HUES48 (cell line): Measurements from ENCODE around the gene LOXL1.
"Not testable (repeated sequence)": the region's sequence is repeated elsewhere in the genome, so short reads cannot be mapped to it uniquely, and the experiment has no call there.

Source experiments
- H3K27ac ChIP-seq: one replicate; pipeline ENCODE4 v1.7.0; 2013; ENCODE audit warnings: low read depth, low read length, inconsistent platforms
- H3K27me3 ChIP-seq: 2 replicates; pipeline ENCODE4 v1.6.1; 2013; ENCODE audit warnings: mild to moderate bottlenecking, low read length; ENCODE audit not compliant: control insufficient read depth, insufficient read depth
- H3K36me3 ChIP-seq: 2 replicates; pipeline ENCODE4 v1.6.1; 2013; ENCODE audit warnings: low read length; ENCODE audit not compliant: control insufficient read depth, insufficient read depth
- H3K4me1 ChIP-seq: 2 replicates; pipeline ENCODE4 v1.6.1; 2013; ENCODE audit warnings: mild to moderate bottlenecking, low read length; ENCODE audit not compliant: control insufficient read depth, insufficient read depth
- H3K4me3 ChIP-seq: 2 replicates; pipeline ENCODE4 v1.5.1; 2013; ENCODE audit warnings: mild to moderate bottlenecking, low read depth, low read length
- H3K9ac ChIP-seq: 2 replicates; pipeline ENCODE4 v1.6.1; 2013; ENCODE audit warnings: mild to moderate bottlenecking, low read depth, low read length, moderate library complexity
- H3K9me3 ChIP-seq: 2 replicates; pipeline ENCODE4 v1.6.1; 2013; ENCODE audit warnings: low read length; ENCODE audit not compliant: control insufficient read depth, insufficient read depth

The LOXL1 gene

GRCh38 chr15:73972984-73973682 lies 46.9 kb downstream of the LOXL1 start:
- no peaks in the 10 kb centered on the region for H3K9me3 ChIP-seq
- H3K36me3 ChIP-seq, result no peaks in the 10 kb centered on the region
- no peak overlapping the region for H3K9ac ChIP-seq
- no peak overlapping the region for H3K27ac ChIP-seq
- H3K27me3 ChIP-seq, result 0 out of 2 replicates have a peak, but pooled peaks cover 5% of the 10 kb centered on the region
- H3K4me1 ChIP-seq, result peaks cover 9% of the 10 kb centered on the region
- peak overlapping the region; percentile 35; the same call in 1 of the 2 replicates for H3K4me3 ChIP-seq

GRCh38 chr15:73973683-73974200 lies 47.5 kb downstream of the LOXL1 start:
- H3K27me3 ChIP-seq, H3K4me3 ChIP-seq, H3K36me3 ChIP-seq, H3K9ac ChIP-seq, H3K9me3 ChIP-seq, H3K4me1 ChIP-seq, H3K27ac ChIP-seq: not testable (repeated sequence)

DNA sequence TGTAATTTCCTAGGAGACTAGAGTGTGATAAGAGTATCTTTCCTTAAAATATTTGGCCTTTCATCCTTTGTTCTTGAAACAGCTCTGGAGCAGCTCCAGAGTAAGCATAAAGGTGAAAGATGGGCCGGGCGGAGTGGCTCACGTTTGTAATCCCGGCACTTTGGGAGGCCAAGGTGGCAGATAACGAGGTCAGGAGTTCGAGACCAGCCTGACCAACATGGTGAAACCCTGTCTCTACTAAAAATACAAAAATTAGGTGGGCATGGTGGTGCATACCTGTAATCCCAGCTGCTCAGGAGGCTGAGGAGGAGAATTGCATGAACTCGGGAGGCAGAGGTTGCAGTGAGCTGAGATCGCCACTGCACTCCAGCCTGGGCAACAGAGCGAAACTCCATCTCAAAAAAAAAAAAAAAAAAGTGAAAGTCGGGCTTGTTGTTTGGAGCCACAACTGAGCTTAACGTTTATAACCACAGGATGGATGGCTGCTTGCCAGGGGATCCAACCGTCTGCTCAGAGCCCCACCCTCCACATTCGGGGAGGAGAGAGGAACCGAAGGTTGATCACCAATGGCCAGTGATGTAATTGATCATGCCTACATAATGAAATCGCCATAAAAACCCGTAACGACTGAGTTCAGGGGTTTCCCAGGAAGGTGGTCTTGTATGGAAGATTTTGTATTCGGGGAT lies 49.3 kb downstream of the LOXL1 start:
- H3K36me3 ChIP-seq, H3K27me3 ChIP-seq, H3K4me3 ChIP-seq: not testable (repeated sequence)

DNA sequence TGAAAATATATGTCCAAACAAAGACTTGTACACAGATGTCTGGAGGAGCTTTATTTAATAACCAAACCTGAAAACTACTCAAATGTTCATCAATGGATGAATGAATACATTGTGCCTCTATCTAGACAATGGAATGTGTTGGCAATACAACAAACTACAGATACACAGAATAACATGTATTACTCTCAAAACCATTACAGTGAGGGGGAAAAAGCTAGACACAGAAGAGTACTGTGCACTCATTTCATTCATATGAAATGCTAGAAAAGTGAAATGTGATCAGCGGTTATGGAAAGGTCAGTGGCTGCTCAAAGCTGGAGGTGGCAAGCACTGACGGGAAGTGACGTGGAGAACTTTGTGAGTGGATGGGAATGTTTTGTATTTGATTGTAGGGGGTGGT lies 52.6 kb downstream of the LOXL1 start:
- H3K4me1 ChIP-seq, result no peaks in the 10 kb centered on the region
- no peak overlapping the region for H3K4me3 ChIP-seq
- no peaks in the 10 kb centered on the region for H3K27me3 ChIP-seq
- no peaks in the 10 kb centered on the region for H3K36me3 ChIP-seq
- no peaks in the 10 kb centered on the region for H3K9me3 ChIP-seq
- no peak overlapping the region for H3K9ac ChIP-seq
- no peak overlapping the region for H3K27ac ChIP-seq

More for the DNA sequence above, 49.3 kb downstream of the LOXL1 start:
- H3K27ac ChIP-seq, H3K4me1 ChIP-seq, H3K9me3 ChIP-seq, H3K9ac ChIP-seq: not testable (repeated sequence)

DNA sequence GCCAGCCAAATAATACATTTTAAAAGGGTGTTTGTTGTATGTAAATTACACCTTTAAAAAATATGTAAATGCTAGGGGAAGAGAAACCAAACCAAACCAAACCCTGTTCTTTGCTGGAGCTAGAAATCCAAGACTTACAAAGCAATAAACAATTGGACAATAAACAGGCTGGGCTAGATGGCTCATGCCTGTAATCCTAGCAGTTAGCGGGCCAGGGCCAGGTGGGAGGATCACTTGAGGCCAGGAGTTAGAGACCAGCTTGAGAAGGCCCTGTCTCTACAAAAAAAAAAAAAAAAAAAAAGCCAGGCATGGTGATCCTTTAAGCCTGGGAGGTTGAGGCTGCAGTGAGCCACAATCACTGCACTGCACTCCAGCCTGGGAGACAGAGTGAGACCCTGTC lies 53.4 kb downstream of the LOXL1 start:
- Histone ChIP-seq H3K9me3 (no peaks in the 10 kb centered on the region), H3K27me3 (no peaks in the 10 kb centered on the region), H3K4me1 (no peaks in the 10 kb centered on the region), H3K27ac (no peak overlapping the region), H3K4me3 (no peak overlapping the region), H3K9ac (no peak overlapping the region), H3K36me3 (no peaks in the 10 kb centered on the region)

DNA sequence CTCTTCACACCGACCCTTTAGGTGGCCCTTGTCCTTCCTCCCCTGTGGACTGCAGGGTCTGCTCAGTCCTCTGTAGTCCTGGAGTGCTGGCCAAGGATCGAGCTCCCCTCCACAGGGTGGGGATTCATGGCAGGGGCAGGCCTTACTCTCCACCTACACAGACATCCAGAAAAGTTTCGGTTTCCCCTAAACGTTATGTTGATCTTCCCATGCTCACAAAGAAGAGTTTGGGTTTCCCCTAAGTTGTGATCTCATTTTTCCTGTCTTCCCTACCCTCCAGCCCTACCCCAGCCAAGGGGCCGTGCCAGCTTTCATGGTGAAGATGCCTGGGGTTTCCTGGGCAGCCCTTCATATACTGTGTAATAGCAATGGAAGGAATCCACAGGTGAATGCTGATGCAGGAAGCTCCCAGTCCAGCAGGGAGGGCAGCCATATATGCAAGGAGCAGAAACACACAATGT lies 55.5 kb downstream of the LOXL1 start:
- Histone ChIP-seq H3K9me3 (no peaks in the 10 kb centered on the region), H3K4me1 (no peaks in the 10 kb centered on the region), H3K27me3 (no peaks in the 10 kb centered on the region), H3K27ac (no peak overlapping the region), H3K36me3 (no peaks in the 10 kb centered on the region), H3K9ac (no peak overlapping the region), H3K4me3 (no peak overlapping the region)

DNA sequence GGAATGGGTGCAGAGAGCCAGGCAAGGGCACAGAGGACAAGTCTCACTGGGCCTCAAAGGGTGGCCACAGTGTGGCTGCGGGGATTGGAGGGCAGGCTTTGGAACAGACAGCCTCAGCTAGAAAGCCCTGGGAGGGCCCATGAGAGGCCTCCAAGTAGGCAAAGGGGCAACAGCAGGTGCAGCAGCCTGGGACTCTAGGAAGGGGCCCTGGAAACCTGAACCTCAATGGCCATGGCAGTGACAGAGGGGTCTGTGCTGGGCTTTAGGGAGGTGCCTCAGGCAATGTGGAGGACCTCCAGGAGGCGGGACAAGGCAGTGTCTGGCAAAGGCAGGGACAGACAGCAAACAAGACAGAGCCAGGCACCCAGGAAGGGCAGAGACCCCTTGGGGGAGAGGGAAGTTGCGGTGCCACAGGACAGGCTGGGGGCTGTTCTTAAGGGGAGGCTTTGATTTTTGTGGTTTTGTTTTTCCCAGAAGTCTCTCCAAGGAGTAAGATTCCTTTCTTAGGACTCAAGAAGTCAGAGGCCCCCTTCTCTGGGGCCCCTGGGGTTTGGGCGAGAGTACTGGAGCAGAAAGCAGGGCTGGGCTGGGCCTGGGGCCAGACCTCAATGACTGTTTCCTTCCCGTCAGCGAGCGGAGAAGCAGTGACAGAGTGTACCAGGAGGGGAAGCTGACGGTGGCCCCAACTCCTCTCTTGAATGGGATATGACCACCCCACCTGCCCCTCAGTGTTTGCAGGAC lies 56.1 kb downstream of the LOXL1 start:
- H3K9ac ChIP-seq, result no peak overlapping the region
- no peak overlapping the region for H3K4me3 ChIP-seq
- no peak overlapping the region for H3K27ac ChIP-seq
- no peaks in the 10 kb centered on the region for H3K9me3 ChIP-seq
- no peaks in the 10 kb centered on the region for H3K36me3 ChIP-seq
- no peaks in the 10 kb centered on the region for H3K4me1 ChIP-seq
- H3K27me3 ChIP-seq, result no peaks in the 10 kb centered on the region

DNA sequence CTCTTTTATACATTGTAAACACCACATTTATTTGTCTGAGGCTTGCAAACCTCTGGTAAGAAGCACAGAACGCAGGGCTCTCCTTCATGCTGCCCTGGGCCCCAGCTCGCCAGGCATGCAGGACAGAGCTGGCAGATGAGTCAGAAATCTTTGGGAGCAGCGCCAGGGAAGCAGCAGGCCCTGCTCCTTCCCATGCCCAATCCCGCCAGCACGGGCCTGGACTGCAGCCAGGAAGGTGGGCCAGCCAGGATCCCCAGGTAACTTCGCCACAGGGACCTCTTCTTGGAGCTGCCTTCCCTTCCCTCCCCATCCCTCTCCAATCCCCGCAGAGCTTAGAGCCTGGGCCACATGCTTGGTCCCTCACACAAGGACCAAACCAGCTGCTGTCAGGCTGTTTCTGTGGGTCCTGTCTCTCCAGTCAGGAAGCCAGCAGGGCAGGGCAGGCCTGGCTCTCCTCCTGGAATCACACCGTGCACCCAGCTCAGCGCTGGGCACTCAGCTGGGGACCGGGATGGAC lies 57.0 kb downstream of the LOXL1 start:
- H3K36me3 ChIP-seq, result no peaks in the 10 kb centered on the region
- no peaks in the 10 kb centered on the region for H3K4me1 ChIP-seq
- no peak overlapping the region for H3K9ac ChIP-seq
- no peaks in the 10 kb centered on the region for H3K27me3 ChIP-seq
- no peak overlapping the region for H3K4me3 ChIP-seq
- no peaks in the 10 kb centered on the region for H3K9me3 ChIP-seq
- H3K27ac ChIP-seq, result no peak overlapping the region

DNA sequence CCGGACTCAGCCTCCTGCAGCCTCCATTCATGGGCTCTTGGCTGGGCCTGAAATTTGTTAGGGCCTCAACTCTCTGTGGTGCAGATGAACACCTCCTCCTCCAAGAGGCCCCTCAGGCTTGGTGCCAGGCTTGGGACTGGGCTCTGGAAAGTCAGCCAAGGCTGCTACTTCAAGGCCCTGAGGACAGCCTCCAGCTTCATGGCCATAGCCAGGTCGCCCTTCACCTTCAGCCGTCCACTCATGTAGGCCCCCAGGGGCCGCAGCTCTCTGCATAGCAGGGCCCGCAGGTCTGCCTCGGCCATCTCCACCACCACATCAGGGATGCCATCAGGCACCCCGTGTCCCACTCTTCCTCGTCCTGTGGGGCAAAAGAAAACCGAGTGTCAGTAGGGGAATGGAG lies 57.5 kb downstream of the LOXL1 start:
- no peaks in the 10 kb centered on the region for H3K9me3 ChIP-seq
- no peak overlapping the region for H3K27ac ChIP-seq
- H3K36me3 ChIP-seq, result no peaks in the 10 kb centered on the region
- H3K4me3 ChIP-seq, result no peak overlapping the region
- H3K27me3 ChIP-seq, result no peaks in the 10 kb centered on the region
- no peaks in the 10 kb centered on the region for H3K4me1 ChIP-seq
- no peak overlapping the region for H3K9ac ChIP-seq

- H3K36me3 ChIP-seq, result no peaks in the 10 kb centered on the region
- no peak overlapping the region for H3K27ac ChIP-seq
- H3K9me3 ChIP-seq, result no peaks in the 10 kb centered on the region
- no peak overlapping the region for H3K4me3 ChIP-seq
- H3K27me3 ChIP-seq, result no peaks in the 10 kb centered on the region
- H3K4me1 ChIP-seq, result no peaks in the 10 kb centered on the region
- H3K9ac ChIP-seq, result no peak overlapping the region
These were observed 58.1 kb downstream of the LOXL1 start for GRCh38 chr15:73984208-73984979.
